ACC112 (cell line): ENCODE results near the gene HS6ST3.
A peak's percentile ranks its signal among the peaks of the same experiment; 100 is the strongest.

Experiments used
- H2AFZ ChIP-seq: fragments of 200-600 bp; sonication (generic); one replicate; pipeline ENCODE4 v1.6.0; 2017; ENCODE audit warnings: antibody characterized with exemption, low read length; ENCODE audit not compliant: unreplicated experiment
- H3K27ac ChIP-seq: fragments of 200-600 bp; sonication (generic); 2 replicates; pipeline ENCODE4 v1.5.1; 2014; ENCODE audit warnings: low read depth, mild to moderate bottlenecking, antibody characterized with exemption, low read length, moderate library complexity
- H3K27me3 ChIP-seq: fragments of 200-600 bp; sonication (generic); 2 replicates; pipeline ENCODE4 v1.6.1; 2014; ENCODE audit warnings: mild to moderate bottlenecking, antibody characterized with exemption, low read length, moderate library complexity, mixed read lengths; ENCODE audit not compliant: insufficient read depth
- H3K36me3 ChIP-seq: fragments of 200-600 bp; sonication (generic); 2 replicates; pipeline ENCODE4 v1.6.1; 2016; ENCODE audit warnings: mild to moderate bottlenecking, antibody characterized with exemption, low read length, moderate library complexity, mixed read lengths; ENCODE audit not compliant: insufficient read depth
- H3K4me1 ChIP-seq: fragments of 200-600 bp; sonication (generic); one replicate; pipeline ENCODE4 v1.6.1; 2016; ENCODE audit warnings: low read length, mixed read lengths; ENCODE audit not compliant: insufficient read depth, unreplicated experiment, control insufficient read depth
- H3K4me3 ChIP-seq: fragments of 200-600 bp; sonication (generic); 2 replicates; pipeline ENCODE4 v1.5.1; 2014; ENCODE audit warnings: mild to moderate bottlenecking, low read depth, low read length
- H3K79me2 ChIP-seq: fragments of 200-600 bp; sonication (generic); one replicate; pipeline ENCODE4 v1.6.0; 2016; ENCODE audit warnings: low read length; ENCODE audit not compliant: control insufficient read depth, unreplicated experiment, insufficient read depth

The HS6ST3 gene

GRCh38 chr13:96637039-96637438 is 547.1 kb downstream of the HS6ST3 start:
- no peaks in the 10 kb centered on the region for H3K79me2 ChIP-seq

GRCh38 chr13:96646101-96646500 is 556.2 kb downstream of the HS6ST3 start:
- Histone ChIP-seq H3K4me3 (no peak overlapping the region), H3K27ac (no peak overlapping the region), H3K36me3 (no peaks in the 10 kb centered on the region), H3K27me3 (no peaks in the 10 kb centered on the region), H2AFZ (no peak overlapping the region), H3K79me2 (no peaks in the 10 kb centered on the region), H3K4me1 (peaks cover 10% of the 10 kb centered on the region)

More at GRCh38 chr13:96637039-96637438, 547.1 kb downstream of the HS6ST3 start:
- peaks cover 8% of the 10 kb centered on the region for H3K4me1 ChIP-seq
- no peaks in the 10 kb centered on the region for H3K27me3 ChIP-seq
- H3K36me3 ChIP-seq = no peaks in the 10 kb centered on the region
- no peak overlapping the region for H3K27ac ChIP-seq
- H3K4me3 ChIP-seq = no peak overlapping the region
- H2AFZ ChIP-seq = no peak overlapping the region

- no peak overlapping the region for H3K27ac ChIP-seq
- peaks cover 14% of the 10 kb centered on the region for H3K4me1 ChIP-seq
- no peaks in the 10 kb centered on the region for H3K79me2 ChIP-seq
- H3K27me3 ChIP-seq = no peaks in the 10 kb centered on the region
- H3K4me3 ChIP-seq = no peak overlapping the region
- H2AFZ ChIP-seq = no peak overlapping the region
- H3K36me3 ChIP-seq = no peaks in the 10 kb centered on the region
Measured at GRCh38 chr13:96646515-96647211, 556.8 kb downstream of the HS6ST3 start.

- Histone ChIP-seq H2AFZ (peak overlapping the region; percentile 16), H3K36me3 (no peaks in the 10 kb centered on the region), H3K4me1 (peaks cover 19% of the 10 kb centered on the region), H3K4me3 (no peak overlapping the region), H3K79me2 (no peaks in the 10 kb centered on the region), H3K27ac (peak overlapping the region; percentile 71), H3K27me3 (no peaks in the 10 kb centered on the region)
Measured at GRCh38 chr13:96650301-96650886, 560.5 kb downstream of the HS6ST3 start.

GRCh38 chr13:96651598-96651997 is 561.7 kb downstream of the HS6ST3 start:
- no peak overlapping the region for H3K4me3 ChIP-seq
- H3K4me1 ChIP-seq = peaks cover 19% of the 10 kb centered on the region
- H3K36me3 ChIP-seq = no peaks in the 10 kb centered on the region
- no peaks in the 10 kb centered on the region for H3K79me2 ChIP-seq
- H3K27me3 ChIP-seq = no peaks in the 10 kb centered on the region
- H3K27ac ChIP-seq = peak overlapping the region; percentile 71; the same call in 1 of the 2 replicates
- H2AFZ ChIP-seq = no peak overlapping the region

GRCh38 chr13:96652506-96652905 is 562.6 kb downstream of the HS6ST3 start:
- H3K4me3 ChIP-seq = no peak overlapping the region
- H3K36me3 ChIP-seq = no peaks in the 10 kb centered on the region
- H3K79me2 ChIP-seq = no peaks in the 10 kb centered on the region

GRCh38 chr13:96661612-96662011 is 571.7 kb downstream of the HS6ST3 start:
- no peaks in the 10 kb centered on the region for H3K27me3 ChIP-seq
- H3K4me3 ChIP-seq = no peak overlapping the region
- no peak overlapping the region for H2AFZ ChIP-seq

More at GRCh38 chr13:96652506-96652905, 562.6 kb downstream of the HS6ST3 start:
- Histone ChIP-seq H3K4me1 (peaks cover 19% of the 10 kb centered on the region), H3K27ac (no peak overlapping the region), H3K27me3 (no peaks in the 10 kb centered on the region), H2AFZ (no peak overlapping the region)

GRCh38 chr13:96662036-96662435 is 572.1 kb downstream of the HS6ST3 start:
- H3K27ac ChIP-seq = no peak overlapping the region
- H3K27me3 ChIP-seq = no peaks in the 10 kb centered on the region
- H3K36me3 ChIP-seq = no peaks in the 10 kb centered on the region
- H3K79me2 ChIP-seq = no peaks in the 10 kb centered on the region
- H3K4me3 ChIP-seq = no peak overlapping the region
- H3K4me1 ChIP-seq = no peaks in the 10 kb centered on the region
- H2AFZ ChIP-seq = no peak overlapping the region

More at GRCh38 chr13:96661612-96662011, 571.7 kb downstream of the HS6ST3 start:
- Histone ChIP-seq H3K79me2 (no peaks in the 10 kb centered on the region), H3K27ac (no peak overlapping the region), H3K4me1 (no peaks in the 10 kb centered on the region), H3K36me3 (no peaks in the 10 kb centered on the region)

GRCh38 chr13:96667294-96668018 is 577.5 kb downstream of the HS6ST3 start:
- Histone ChIP-seq H3K27me3 (no peaks in the 10 kb centered on the region), H3K4me3 (no peak overlapping the region), H3K27ac (no peak overlapping the region), H2AFZ (no peak overlapping the region), H3K4me1 (peaks cover 17% of the 10 kb centered on the region), H3K36me3 (no peaks in the 10 kb centered on the region), H3K79me2 (no peaks in the 10 kb centered on the region)

GRCh38 chr13:96671073-96671472 is 581.2 kb downstream of the HS6ST3 start:
- H2AFZ ChIP-seq = no peak overlapping the region

More at GRCh38 chr13:96671073-96671472, 581.2 kb downstream of the HS6ST3 start:
- no peaks in the 10 kb centered on the region for H3K27me3 ChIP-seq
- H3K4me1 ChIP-seq = peaks cover 19% of the 10 kb centered on the region
- peak overlapping the region; percentile 21 for H3K27ac ChIP-seq
- no peaks in the 10 kb centered on the region for H3K36me3 ChIP-seq
- H3K79me2 ChIP-seq = no peaks in the 10 kb centered on the region
- H3K4me3 ChIP-seq = no peak overlapping the region
